Ecto neural progenitor cell (in vitro differentiated cells): Measurements from ENCODE around the gene CLEC5A.
"Not testable (repeated sequence)": the region's sequence is repeated elsewhere in the genome, so short reads cannot be mapped to it uniquely, and the experiment has no call there.

Experiments
- DNase-seq: peaks from one replicate; pipeline ENCODE4 v3.0.0-alpha.2; 2018; ENCODE audit warnings: low spot score

Gene CLEC5A

GRCh38 chr7:141949021-141949420 lies 2.2 kb upstream of the CLEC5A start:
- DNase-seq, result no peak

GRCh38 chr7:141945356-141945755 lies 1.4 kb downstream of the CLEC5A start:
- DNase-seq, result no peak

GRCh38 chr7:141944811-141945210 lies 2.0 kb downstream of the CLEC5A start:
- DNase-seq, result no peak

- no peak for DNase-seq
Observed at GRCh38 chr7:141943846-141944245, 2.9 kb downstream of the CLEC5A start.

GRCh38 chr7:141941075-141941474 lies 5.7 kb downstream of the CLEC5A start:
- no peak for DNase-seq

GRCh38 chr7:141930211-141930610 lies 16.6 kb downstream of the CLEC5A start:
- DNase-seq, result no peak

GRCh38 chr7:141928845-141929195 lies 18.0 kb downstream of the CLEC5A start:
- no peak for DNase-seq

- DNase-seq, result no peak
Observed at GRCh38 chr7:141928146-141928844, 18.5 kb downstream of the CLEC5A start.

- DNase-seq, result no peak
Observed at GRCh38 chr7:141920281-141920680, 26.5 kb downstream of the CLEC5A start.

GRCh38 chr7:141916099-141916498 lies 30.7 kb downstream of the CLEC5A start, which contains the start of gene OR9A4:
Gene OR9A4, plus strand, starts transcription at chr7:141916399. Its CDS starts 2,477 bp downstream, at chr7:141918876.
- no peak for DNase-seq

- no peak for DNase-seq
Observed at GRCh38 chr7:141915565-141915964, 31.2 kb downstream of the CLEC5A start.

- no peak for DNase-seq
Observed at GRCh38 chr7:141911391-141911790, 35.4 kb downstream of the CLEC5A start.

- no peak for DNase-seq
Observed at GRCh38 chr7:141906285-141906684, 40.5 kb downstream of the CLEC5A start.

GRCh38 chr7:141899366-141899765 lies 47.4 kb downstream of the CLEC5A start:
- DNase-seq, result not testable (repeated sequence)

GRCh38 chr7:141891336-141891735 lies 55.4 kb downstream of the CLEC5A start:
- DNase-seq, result no peak

GRCh38 chr7:141889321-141889720 lies 57.5 kb downstream of the CLEC5A start:
- DNase-seq, result no peak

GRCh38 chr7:141884539-141885225 lies 62.1 kb downstream of the CLEC5A start:
- no peak for DNase-seq

- no peak for DNase-seq
Observed at GRCh38 chr7:141880960-141881359, 65.8 kb downstream of the CLEC5A start.

GRCh38 chr7:141877365-141877764 lies 69.4 kb downstream of the CLEC5A start:
- no peak for DNase-seq
